Measurements from ENCODE around the gene BAIAP2L1. TPM values are rescaled to one million over a fixed set of nuclear protein-coding genes. Genes with fewer than 3 reads are reported as not detected.
A peak's percentile ranks its signal among the peaks of the same experiment; 100 is the strongest.

BAIAP2L1 gene
- total RNA-seq, 1 donor from 2014 or later, result 21.1 TPM

GRCh38 chr7:98359395-98359794 is 41.5 kb downstream of the BAIAP2L1 start:
- no peaks in the 10 kb centered on the region for H3K27me3 ChIP-seq (ENCODE audit: low read depth)
- no peaks in the 10 kb centered on the region for H3K9me3 ChIP-seq
- intact Hi-C loops (cut with DNase I), result no loop called here
- H3K4me1 ChIP-seq, result peaks cover 38% of the 10 kb centered on the region
- H3K4me3 ChIP-seq, result no peak overlapping the region
- no peak for TF ChIP-seq CTCF (IDR thresholded peaks at IDR 0.05)
- H3K27ac ChIP-seq, result no peak overlapping the region
- H3K36me3 ChIP-seq, result no peaks in the 10 kb centered on the region
- ATAC-seq (no peak), DNase-seq (no peak)

DNA sequence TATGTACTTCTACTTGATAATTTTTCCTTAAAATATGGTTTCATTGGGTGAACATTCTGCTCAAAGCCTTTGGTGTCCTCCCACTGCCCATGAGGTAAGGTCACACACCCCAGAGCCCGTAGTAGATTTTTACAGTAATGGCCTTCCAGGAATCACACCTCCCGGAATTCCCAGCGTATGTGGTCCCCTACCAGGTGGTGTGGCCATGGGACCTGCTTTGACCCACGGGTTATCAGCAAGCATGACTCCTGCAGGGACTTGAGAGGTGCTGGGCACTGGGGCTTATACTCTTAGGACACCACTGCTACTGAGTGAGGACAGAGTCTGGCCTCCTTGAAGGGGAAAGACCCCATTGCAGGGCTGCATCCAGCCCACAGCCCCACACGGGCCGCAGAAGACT is 42.2 kb downstream of the BAIAP2L1 start:
- H3K36me3 ChIP-seq, result no peaks in the 10 kb centered on the region
- H3K4me1 ChIP-seq, result peaks cover 38% of the 10 kb centered on the region
- TF ChIP-seq CTCF (IDR thresholded peaks at IDR 0.05), result no peak
- H3K9me3 ChIP-seq, result no peaks in the 10 kb centered on the region
- ATAC-seq, result no peak
- intact Hi-C loops (cut with DNase I), result no loop called here
- H3K27me3 ChIP-seq (ENCODE audit: low read depth), result no peaks in the 10 kb centered on the region
- no peak overlapping the region for H3K27ac ChIP-seq
- no peak overlapping the region for H3K4me3 ChIP-seq
- no peak for DNase-seq

DNA sequence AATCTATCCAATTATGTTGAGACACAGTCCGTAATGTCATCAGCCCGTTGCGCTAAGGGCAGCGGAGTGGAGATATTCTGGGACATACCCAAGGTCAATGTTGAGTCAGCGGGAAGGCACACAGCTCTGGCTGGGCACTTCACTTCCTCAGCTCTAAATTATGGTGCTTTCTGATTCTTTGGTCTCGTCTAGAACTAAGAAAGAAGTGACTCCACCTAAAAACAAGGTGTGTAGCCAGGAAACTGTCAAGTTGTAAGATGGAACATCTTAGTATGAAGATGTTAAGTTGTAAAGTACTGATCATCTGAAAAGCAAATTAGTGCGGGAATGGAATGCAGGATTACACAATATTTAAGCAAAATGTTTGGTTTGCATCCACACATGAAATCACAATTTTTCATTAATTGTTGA is 43.1 kb downstream of the BAIAP2L1 start:
- no peak for TF ChIP-seq CTCF (IDR thresholded peaks at IDR 0.05)
- intact Hi-C loops (cut with DNase I), result no loop called here
- DNase-seq (no peak), ATAC-seq (peak in 1 of 2 donors; percentile 59)
- H3K36me3 ChIP-seq, result no peaks in the 10 kb centered on the region
- H3K4me3 ChIP-seq, result no peak overlapping the region
- peaks cover 38% of the 10 kb centered on the region for H3K4me1 ChIP-seq
- no peak overlapping the region for H3K27ac ChIP-seq
- H3K9me3 ChIP-seq, result no peaks in the 10 kb centered on the region
- no peaks in the 10 kb centered on the region for H3K27me3 ChIP-seq (ENCODE audit: low read depth)

GRCh38 chr7:98355250-98355538 is 45.7 kb downstream of the BAIAP2L1 start:
- H3K4me3 ChIP-seq, result no peak overlapping the region
- H3K9me3 ChIP-seq, result no peaks in the 10 kb centered on the region
- H3K4me1 ChIP-seq, result peaks cover 25% of the 10 kb centered on the region
- ATAC-seq (no peak), DNase-seq (no peak)
- peak overlapping the region; percentile 68 for H3K27ac ChIP-seq
- no peaks in the 10 kb centered on the region for H3K27me3 ChIP-seq (ENCODE audit: low read depth)
- no peak for TF ChIP-seq CTCF (IDR thresholded peaks at IDR 0.05)
- intact Hi-C loops (cut with DNase I), result no loop called here
- H3K36me3 ChIP-seq, result no peaks in the 10 kb centered on the region

DNA sequence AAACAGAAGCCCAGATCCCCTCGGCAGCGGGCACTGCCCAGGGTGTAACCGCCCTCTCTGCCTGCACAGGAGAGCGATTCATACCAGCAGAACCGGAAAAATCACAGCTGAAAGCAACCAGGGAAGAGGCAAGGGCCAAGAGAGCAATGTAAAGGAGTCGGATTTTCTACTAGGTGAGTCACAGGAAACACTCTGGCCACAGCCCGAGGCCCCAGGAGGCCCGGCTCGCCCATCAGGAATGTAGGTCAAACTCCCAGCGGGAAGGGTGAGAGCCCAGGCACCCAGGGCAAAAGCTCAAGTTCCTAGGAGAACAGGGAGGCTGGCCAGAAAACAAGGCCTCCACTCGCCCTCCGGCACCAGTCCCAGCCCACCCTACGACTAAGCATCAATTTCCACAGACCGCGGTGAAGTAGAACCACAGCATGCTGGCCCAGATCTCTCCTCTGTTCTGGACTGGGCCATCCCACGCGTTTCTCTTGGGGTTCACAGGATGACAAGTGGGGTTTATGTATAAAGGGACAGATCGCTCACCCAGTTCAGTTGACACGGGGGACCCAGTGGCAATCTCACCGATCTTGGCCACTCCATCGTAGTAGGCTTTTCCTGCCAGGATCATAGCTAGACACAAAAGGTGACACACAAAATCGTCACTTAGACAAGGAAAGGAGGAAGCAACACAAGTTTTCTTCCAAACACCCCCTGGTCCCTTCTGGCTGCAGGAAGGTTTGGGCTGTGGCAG is 46.2 kb downstream of the BAIAP2L1 start:
- peak overlapping the region; percentile 68 for H3K27ac ChIP-seq
- intact Hi-C loops (cut with DNase I), result no loop called here
- H3K4me3 ChIP-seq, result no peak overlapping the region
- peaks cover 20% of the 10 kb centered on the region for H3K4me1 ChIP-seq
- peak; percentile 90 to 93 for ATAC-seq
- no peaks in the 10 kb centered on the region for H3K36me3 ChIP-seq
- peak; percentile 75 for DNase-seq
- no peak for TF ChIP-seq CTCF (IDR thresholded peaks at IDR 0.05)
- no peaks in the 10 kb centered on the region for H3K27me3 ChIP-seq (ENCODE audit: low read depth)
- no peaks in the 10 kb centered on the region for H3K9me3 ChIP-seq

Measured in lower lobe of right lung (tissue), 2 donors.